ENCODE results near the gene FAM161B.
"Not testable (repeated sequence)": the region's sequence is repeated elsewhere in the genome, so short reads cannot be mapped to it uniquely, and the experiment has no call there.

DNA sequence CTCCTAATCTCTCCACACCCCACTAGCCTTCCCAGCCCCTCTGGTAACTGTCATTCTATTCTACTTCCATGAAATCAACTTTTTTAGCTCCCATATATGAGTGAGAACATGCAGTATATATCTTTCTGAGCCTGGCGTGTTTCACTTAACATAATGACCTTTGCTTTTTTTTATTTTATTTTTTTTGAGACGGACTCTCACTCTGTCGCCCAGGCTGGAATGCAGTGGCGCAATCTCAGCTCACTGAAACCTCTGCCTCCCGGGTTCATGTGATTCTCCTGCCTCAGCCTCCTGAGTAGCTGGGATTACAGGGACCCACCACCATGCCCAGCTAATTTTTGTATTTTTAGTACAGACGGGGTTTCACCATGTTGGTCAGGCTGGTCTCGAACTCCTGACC is 38.8 kb upstream of the FAM161B start:
- not testable (repeated sequence) for TF ChIP-seq CHD2 (IDR thresholded peaks at IDR 0.05; ENCODE audit: low read length, partially characterized antibody); EP300 (IDR thresholded peaks at IDR 0.05); CTCF (IDR thresholded peaks at IDR 0.05); NFE2L2 (conservative IDR thresholded peaks at IDR 0.05; ENCODE audit: low read length); PHF8 (IDR thresholded peaks at IDR 0.05; ENCODE audit: borderline replicate concordance, low read depth); KDM1A (IDR thresholded peaks at IDR 0.05; ENCODE audit: low read depth); BHLHE40 (IDR thresholded peaks at IDR 0.05; ENCODE audit: low read depth, low read length); POLR2A (IDR thresholded peaks at IDR 0.05; ENCODE audit: low read length)

Measured in A549 (cell line).